ENCODE data around the gene B4GALT6.

DNA sequence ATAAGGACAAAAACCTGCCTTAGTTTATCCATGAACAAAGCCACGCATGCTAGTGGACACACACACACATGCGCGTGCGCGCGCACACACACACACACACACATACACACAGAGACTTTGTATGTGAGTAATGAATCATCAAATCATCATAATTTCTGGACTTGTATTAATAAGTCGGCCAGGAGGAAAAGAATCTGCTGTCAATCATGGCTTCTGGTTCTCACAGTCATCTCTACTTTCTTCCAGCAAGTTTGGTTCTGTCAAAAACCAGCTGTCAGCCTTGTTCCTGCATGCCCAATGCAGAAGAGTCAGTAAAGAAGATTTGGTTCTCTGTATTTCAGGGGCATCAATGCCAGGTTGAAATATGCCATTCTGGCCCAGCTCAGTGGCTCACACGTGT lies 93.8 kb downstream of the B4GALT6 start:
- no peak for TF ChIP-seq CTCF (conservative IDR thresholded peaks at IDR 0.05; ENCODE audit: low read depth, low read length)
- TF ChIP-seq CEBPB (IDR thresholded peaks at IDR 0.05; ENCODE audit: low read depth, low read length): no peak
- TF ChIP-seq MAFK (IDR thresholded peaks at IDR 0.05; ENCODE audit: low read depth, low read length): no peak
